H1 (cell line): ENCODE results near the gene MEFV. TPM values are rescaled to one million over a fixed set of nuclear protein-coding genes. Genes with fewer than 3 reads are reported as not detected.

Experiments
- CTCF ChIA-PET: fragments of 300-600 bp; sonication (Branson Sonifier 250); formaldehyde crosslinking; loops from one replicate; lab custom pipeline; 2021; ENCODE audit not compliant: partially characterized antibody; lab: Charles Lee
- POLR2A ChIA-PET: fragments of 300-600 bp; sonication (Branson Sonifier 250); formaldehyde crosslinking; loops from one replicate; lab custom pipeline; 2021; ENCODE audit warnings: inconsistent platforms; ENCODE audit not compliant: partially characterized antibody; lab: Charles Lee
- DNase-seq, 2 experiments: peaks; one replicate each; pipeline versions ENCODE4 v3.0.0 to v3.0.0-alpha.2; 2010 to 2022; ENCODE audit warnings: low spot score in 2 of 2, low read depth in 1 of 2, mixed read lengths in 1 of 2
- FAIRE-seq: peaks from 2 replicates; lab custom pipeline; 2011; peaks lifted over from hg19 to GRCh38; lab: Jason Lieb, UNC
- H2AFZ ChIP-seq: 2 replicates; pipeline ENCODE4 v1.8.1; 2012; ENCODE audit warnings: low read length, inconsistent platforms
- H2AK5ac ChIP-seq: 2 replicates; pipeline ENCODE4 v1.6.1; 2013; ENCODE audit warnings: low read depth, low read length
- H2BK120ac ChIP-seq: replicated peaks from 2 replicates; pipeline ENCODE3; 2013; ENCODE audit warnings: low read depth, low read length, inconsistent platforms
- H2BK12ac ChIP-seq: 2 replicates; pipeline ENCODE4 v1.6.1; 2013; ENCODE audit warnings: low read depth, low read length
- H2BK15ac ChIP-seq: 2 replicates; pipeline ENCODE4 v1.6.1; 2013; ENCODE audit warnings: low read length
- H2BK20ac ChIP-seq: 2 replicates; pipeline ENCODE4 v1.6.1; 2013; ENCODE audit warnings: low read length
- H2BK5ac ChIP-seq: 2 replicates; pipeline ENCODE4 v1.6.1; 2013; ENCODE audit warnings: low read depth, low read length
- H3K14ac ChIP-seq: 2 replicates; pipeline ENCODE4 v1.6.1; 2013; ENCODE audit warnings: inconsistent platforms; ENCODE audit not compliant: insufficient read length
- H3K18ac ChIP-seq: 2 replicates; pipeline ENCODE4 v1.6.1; 2013; ENCODE audit warnings: low read length; ENCODE audit errors: extremely low read depth
- H3K23ac ChIP-seq: 2 replicates; pipeline ENCODE4 v1.6.1; 2013; ENCODE audit warnings: inconsistent platforms; ENCODE audit not compliant: insufficient read length
- H3K23me2 ChIP-seq: 2 replicates; pipeline ENCODE4 v1.6.1; 2013; ENCODE audit warnings: low read depth, low read length
- H3K27ac ChIP-seq: 2 replicates; pipeline ENCODE4 v1.6.1; 2011; ENCODE audit warnings: low read depth, low read length, inconsistent platforms
- H3K27me3 ChIP-seq, 4 experiments: replicated peaks in 1 of 4; 1 replicate in 1 of 4; 2 replicates in 3 of 4; pipeline versions ENCODE4 v1.6.1 to v1.8.1; 2011 to 2013; ENCODE audit warnings: low read length in 3 of 4, mild to moderate bottlenecking in 3 of 4, inconsistent platforms in 2 of 4, mixed read lengths in 2 of 4, moderate library complexity in 1 of 4; ENCODE audit not compliant: control insufficient read depth in 3 of 4, insufficient read depth in 3 of 4; ENCODE audit errors: extremely low read depth in 1 of 4
- H3K36me3 ChIP-seq, 4 experiments: 2 replicates each; pipeline versions ENCODE4 v1.6.1 to v1.8.1; 2011 to 2013; ENCODE audit warnings: mild to moderate bottlenecking in 4 of 4, low read length in 3 of 4, moderate library complexity in 2 of 4, control low read depth in 1 of 4, inconsistent platforms in 1 of 4; ENCODE audit not compliant: insufficient read depth in 4 of 4, control insufficient read depth in 2 of 4
- H3K4ac ChIP-seq: replicated peaks from 2 replicates; pipeline ENCODE3; 2013; ENCODE audit warnings: low read length, low read depth, mixed read lengths, inconsistent platforms; ENCODE audit not compliant: insufficient read length
- H3K4me1 ChIP-seq, 4 experiments: replicated peaks in 1 of 4; 1 replicate in 1 of 4; 2 replicates in 3 of 4; pipeline versions ENCODE4 v1.6.1 to v1.8.1; 2011 to 2013; ENCODE audit warnings: low read length in 3 of 4, inconsistent platforms in 2 of 4, mixed read lengths in 1 of 4; ENCODE audit not compliant: insufficient read depth in 4 of 4, control insufficient read depth in 3 of 4
- H3K4me2 ChIP-seq, 2 experiments: 2 replicates each; pipeline versions ENCODE4 v1.6.1 to v1.8.1; 2011 to 2013; ENCODE audit warnings: low read depth in 2 of 2, low read length in 2 of 2, control low read depth in 1 of 2, inconsistent platforms in 1 of 2, mild to moderate bottlenecking in 1 of 2; ENCODE audit not compliant: insufficient read depth in 1 of 2
- H3K4me3 ChIP-seq, 4 experiments: fragments of 200-600, 300-600 bp in 1 of 4; sonication (generic), shearing (Covaris generic), sonication (Bioruptor Twin) in 1 of 4; 2 replicates each; pipeline versions ENCODE4 v1.5.1 to v1.8.1; 2011 to 2016; ENCODE audit warnings: low read length in 4 of 4, low read depth in 3 of 4, control low read depth in 2 of 4, inconsistent platforms in 2 of 4, mild to moderate bottlenecking in 2 of 4, mixed read lengths in 1 of 4, moderate library complexity in 1 of 4; ENCODE audit not compliant: insufficient read depth in 2 of 4; ENCODE audit errors: extremely low read depth in 1 of 4
- H3K56ac ChIP-seq: replicated peaks from 2 replicates; pipeline ENCODE3; 2013; ENCODE audit warnings: low read depth, mild to moderate bottlenecking, mixed read lengths, low read length, inconsistent platforms; ENCODE audit not compliant: insufficient read length
- H3K79me1 ChIP-seq: 2 replicates; pipeline ENCODE4 v1.6.1; 2013; ENCODE audit warnings: low read depth, low read length, control low read depth
- H3K79me2 ChIP-seq, 2 experiments: 2 replicates each; pipeline versions ENCODE4 v1.6.1 to v1.8.1; 2012 to 2013; ENCODE audit warnings: low read length in 2 of 2, mild to moderate bottlenecking in 2 of 2, inconsistent platforms in 1 of 2; ENCODE audit not compliant: insufficient read depth in 2 of 2, control insufficient read depth in 1 of 2
- H3K9ac ChIP-seq, 4 experiments: replicated peaks in 1 of 4; 1 replicate in 1 of 4; 2 replicates in 3 of 4; pipeline versions ENCODE4 v1.6.1 to v1.8.1; 2011 to 2013; ENCODE audit warnings: low read depth in 3 of 4, low read length in 3 of 4, control low read depth in 2 of 4, mild to moderate bottlenecking in 2 of 4, moderate library complexity in 2 of 4, inconsistent platforms in 1 of 4; ENCODE audit errors: extremely low read depth in 1 of 4
- H3K9me3 ChIP-seq, 2 experiments: 2 replicates each; pipeline versions ENCODE4 v1.6.1 to v1.8.1; 2012 to 2013; ENCODE audit warnings: mild to moderate bottlenecking in 2 of 2, moderate library complexity in 2 of 2, control low read depth in 1 of 2, inconsistent platforms in 1 of 2, low read depth in 1 of 2, low read length in 1 of 2, mixed read lengths in 1 of 2; ENCODE audit not compliant: insufficient read depth in 2 of 2
- H4K20me1 ChIP-seq, 2 experiments: replicated peaks in 1 of 2; 2 replicates each; pipeline versions ENCODE3 to v1.8.1; 2011 to 2013; ENCODE audit warnings: inconsistent platforms in 2 of 2, low read length in 2 of 2, mild to moderate bottlenecking in 1 of 2; ENCODE audit not compliant: insufficient read depth in 2 of 2, control insufficient read depth in 1 of 2
- H4K5ac ChIP-seq: 2 replicates; pipeline ENCODE4 v1.6.1; 2013; ENCODE audit warnings: low read length, low read depth, mixed read lengths, inconsistent platforms; ENCODE audit not compliant: insufficient read length
- H4K8ac ChIP-seq: 2 replicates; pipeline ENCODE4 v1.8.0; 2013; ENCODE audit warnings: mild to moderate bottlenecking, moderate library complexity, low read length, inconsistent platforms; ENCODE audit not compliant: insufficient read depth; ENCODE audit errors: extremely low read depth
- H4K91ac ChIP-seq: replicated peaks from 2 replicates; pipeline ENCODE3; 2013; ENCODE audit warnings: low read length, mixed read lengths, inconsistent platforms; ENCODE audit not compliant: insufficient read length
- SP1 ChIP-seq: IDR thresholded peaks from 2 replicates; pipeline ENCODE4 v1.6.1; 2011; ENCODE audit warnings: low read depth, low read length
- SRF ChIP-seq: IDR thresholded peaks from 2 replicates; pipeline ENCODE4 v1.6.1; 2011; ENCODE audit warnings: mild to moderate bottlenecking, low read depth, low read length, moderate library complexity
- WGBS, 2 experiments: shearing (Covaris generic) in 1 of 2; methylation state at CpG; one replicate each; pipeline versions ENCODE4 v1.1.6 to v1.1.7; 2013 to 2015; ENCODE audit warnings: low lambda C conversion rate in 2 of 2, mixed read lengths in 2 of 2, inconsistent platforms in 1 of 2, low coverage in 1 of 2, missing lambda C conversion rate in 1 of 2; ENCODE audit not compliant: insufficient replicate concordance in 2 of 2, insufficient coverage in 1 of 2, insufficient read length in 1 of 2; ENCODE audit errors: extremely low coverage in 1 of 2, missing lambda C conversion rate in 1 of 2; 5-methylcytosine and 5-hydroxymethylcytosine counted together
- polyA plus RNA-seq, 7 experiments: library from polyadenylated mRNA; depleted of rRNA in 3 of 7; stranded (reverse) in 5 of 7; unstranded in 2 of 7; fragments of >200 nt in 5 of 7; fragments of 200-250 nt in 2 of 7; gene quantifications; 1 replicate in 5 of 7; 2 replicates in 1 of 7; 4 replicates in 1 of 7; pipeline versions ENCODE4 v1.2.1 to v1.2.3, GENCODE V29; 2011 to 2013; ENCODE audit warnings: missing spikeins in 2 of 7, mixed read lengths in 2 of 7
- total RNA-seq: library from RNA; stranded (reverse); fragmentation: NEBNext Ultra II Directional; extraction: Animal tissue kit (Norgen Biotek cat#: 25700); gene quantifications from 2 replicates; pipeline ENCODE4 v1.2.1, GENCODE V29; 2021

Gene MEFV
- total and polyA plus RNA-seq, 2 of the 8 experiments (the other 6 are each of a cell fraction or from before 2014, with no cell fraction given): 0.03 TPM; not detected in 1

GRCh38 chr16:3246876-3247275 lies 9.6 kb downstream of the MEFV start:
- H3K23me2 ChIP-seq: no peaks in the 10 kb centered on the region
- H3K36me3 ChIP-seq: no peaks in the 10 kb centered on the region
- H3K4ac ChIP-seq: no peak overlapping the region
- H3K56ac ChIP-seq: no peak overlapping the region
- peaks cover 44 to 45% of the 10 kb centered on the region in 2 experiments for H3K9me3 ChIP-seq
- H3K18ac ChIP-seq: no peak overlapping the region
- DNase-seq (no peak), FAIRE-seq (no peak)
- H2BK15ac ChIP-seq: no peak overlapping the region
- H3K9ac ChIP-seq: no peak overlapping the region
- H2BK12ac ChIP-seq: no peak overlapping the region
- no peak overlapping the region for H4K8ac ChIP-seq
- WGBS, 2 experiments: 83% methylated on average over 10 of the region's 10 CpGs; no CpG with 5 or more reads in 1 of the 2 experiments
- H4K20me1 ChIP-seq: no peaks in the 10 kb centered on the region
- no peaks in the 10 kb centered on the region for H3K79me2 ChIP-seq
- H3K4me2 ChIP-seq: no peak overlapping the region
- no peak overlapping the region for H4K91ac ChIP-seq
- H2AFZ ChIP-seq: no peak overlapping the region
- no peaks in the 10 kb centered on the region for H3K4me1 ChIP-seq
- no peak overlapping the region for H3K23ac ChIP-seq
- H4K5ac ChIP-seq: no peak overlapping the region
- no peak overlapping the region for H3K27ac ChIP-seq
- no peak overlapping the region for H3K4me3 ChIP-seq
- H3K79me1 ChIP-seq: no peaks in the 10 kb centered on the region
- H2BK120ac ChIP-seq: no peak overlapping the region
- no peak overlapping the region for H2BK5ac ChIP-seq
- H3K14ac ChIP-seq: no peak overlapping the region
- H2AK5ac ChIP-seq: no peak overlapping the region
- CTCF ChIA-PET: no interaction called here
- no peaks in the 10 kb centered on the region for H3K27me3 ChIP-seq
- POLR2A ChIA-PET: interaction anchor here (1.3 kb wide), 1 partner anchor 13 kb away, joined by 4 read pairs; no protein-coding TSS in a partner anchor
- H2BK20ac ChIP-seq: no peak overlapping the region
- TF ChIP-seq SP1: no peak
- TF ChIP-seq SRF: no peak
